T-helper 17 cell (primary cell): Measurements from ENCODE around the gene CLDN9. TPM values are rescaled to one million over a fixed set of nuclear protein-coding genes. Genes with fewer than 3 reads are reported as not detected.
A peak's percentile ranks its signal among the peaks of the same experiment; 100 is the strongest.

Source experiments
- ATAC-seq: fragments of 150-1000 bp; cut with Tn5 transposase; 2 replicates; pipeline ENCODE4 v1.10.0; 2021; ENCODE audit warnings: mild to moderate bottlenecking, moderate library complexity
- DNase-seq, 3 donors: peaks; one replicate each; pipeline versions ENCODE4 v3.0.0 to v3.0.0-alpha.2; 2020 to 2021
- H3K9me3 ChIP-seq: one replicate; pipeline ENCODE4 v1.7.0; 2013; ENCODE audit warnings: low read length, mild to moderate bottlenecking; ENCODE audit not compliant: control insufficient read depth, poor library complexity, severe bottlenecking
- H3K27ac Mint-ChIP-seq: one replicate; pipeline ENCODE4 v1.8.0; 2022; ENCODE audit warnings: mild to moderate bottlenecking, moderate library complexity, mixed read lengths
- H3K27me3 Mint-ChIP-seq: one replicate; pipeline ENCODE4 v1.8.0; 2022; ENCODE audit warnings: mixed read lengths
- H3K36me3 Mint-ChIP-seq: one replicate; pipeline ENCODE4 v1.8.0; 2022; ENCODE audit warnings: low read depth, mixed read lengths
- H3K4me1 Mint-ChIP-seq: one replicate; pipeline ENCODE4 v1.8.0; 2022; ENCODE audit warnings: mild to moderate bottlenecking, mixed read lengths
- H3K4me3 Mint-ChIP-seq: one replicate; pipeline ENCODE4 v1.8.0; 2022; ENCODE audit warnings: mild to moderate bottlenecking, moderate library complexity, mixed read lengths
- total RNA-seq, 4 donors: library from RNA in 2 of 4; stranded (reverse) in 2 of 4; gene quantifications; one replicate each; pipeline ENCODE4 v1.2.3 and lab custom pipeline; 2022 to 2026

The CLDN9 gene
- total RNA-seq, 2 donors from 2014 or later: not detected

- peak; percentile 68 for ATAC-seq
- H3K9me3 ChIP-seq: no peaks in the 10 kb centered on the region
- H3K27me3 Mint-ChIP-seq: peaks cover 10% of the 10 kb centered on the region
- DNase-seq: peak; percentile 49 to 61 (median 51)
- H3K4me3 Mint-ChIP-seq: peak overlapping the region; percentile 71
- peaks cover 3% of the 10 kb centered on the region for H3K36me3 Mint-ChIP-seq
- H3K4me1 Mint-ChIP-seq: peaks cover 13% of the 10 kb centered on the region
- no peak overlapping the region for H3K27ac Mint-ChIP-seq
These were observed 42.9 kb upstream of the CLDN9 start for GRCh38 chr16:2969545-2970521.

GRCh38 chr16:2970563-2970962, 42.2 kb upstream of the CLDN9 start:
- H3K4me1 Mint-ChIP-seq: peaks cover 13% of the 10 kb centered on the region
- peaks cover 10% of the 10 kb centered on the region for H3K27me3 Mint-ChIP-seq
- DNase-seq (no peak), ATAC-seq (no peak)
- no peaks in the 10 kb centered on the region for H3K9me3 ChIP-seq
- no peak overlapping the region for H3K27ac Mint-ChIP-seq
- peaks cover 3% of the 10 kb centered on the region for H3K36me3 Mint-ChIP-seq
- H3K4me3 Mint-ChIP-seq: peak overlapping the region; percentile 71

- ATAC-seq: no peak
- Mint-ChIP-seq H3K27me3 (peaks cover 10% of the 10 kb centered on the region), H3K36me3 (peaks cover 3% of the 10 kb centered on the region), H3K4me3 (peak overlapping the region; percentile 71), H3K4me1 (peaks cover 13% of the 10 kb centered on the region), H3K27ac (no peak overlapping the region)
- no peak for DNase-seq
- no peaks in the 10 kb centered on the region for H3K9me3 ChIP-seq
These were observed 41.4 kb upstream of the CLDN9 start for GRCh38 chr16:2971134-2971984.

GRCh38 chr16:2971985-2972784, 40.5 kb upstream of the CLDN9 start:
- peaks cover 10% of the 10 kb centered on the region for H3K27me3 Mint-ChIP-seq
- H3K4me3 Mint-ChIP-seq: no peak overlapping the region
- ATAC-seq: no peak
- DNase-seq: no peak
- no peak overlapping the region for H3K27ac Mint-ChIP-seq
- peaks cover 3% of the 10 kb centered on the region for H3K36me3 Mint-ChIP-seq
- peaks cover 13% of the 10 kb centered on the region for H3K4me1 Mint-ChIP-seq
- H3K9me3 ChIP-seq: no peaks in the 10 kb centered on the region

- no peak overlapping the region for H3K27ac Mint-ChIP-seq
- H3K4me1 Mint-ChIP-seq: peaks cover 10% of the 10 kb centered on the region
- no peaks in the 10 kb centered on the region for H3K9me3 ChIP-seq
- peaks cover 3% of the 10 kb centered on the region for H3K36me3 Mint-ChIP-seq
- peaks cover 7% of the 10 kb centered on the region for H3K27me3 Mint-ChIP-seq
- ATAC-seq: no peak
- DNase-seq: no peak
- H3K4me3 Mint-ChIP-seq: no peak overlapping the region
These were observed 39.6 kb upstream of the CLDN9 start for GRCh38 chr16:2973093-2973492.

GRCh38 chr16:2973605-2974318, 39.0 kb upstream of the CLDN9 start:
- no peaks in the 10 kb centered on the region for H3K9me3 ChIP-seq
- Mint-ChIP-seq H3K36me3 (peaks cover 3% of the 10 kb centered on the region), H3K27ac (no peak overlapping the region), H3K4me3 (no peak overlapping the region), H3K4me1 (peaks cover 4% of the 10 kb centered on the region), H3K27me3 (peaks cover under 1% of the 10 kb centered on the region)
- DNase-seq (no peak), ATAC-seq (no peak)

GRCh38 chr16:2974319-2975056, 38.2 kb upstream of the CLDN9 start:
- H3K9me3 ChIP-seq: no peaks in the 10 kb centered on the region
- Mint-ChIP-seq H3K27me3 (no peaks in the 10 kb centered on the region), H3K27ac (no peak overlapping the region), H3K36me3 (peaks cover 3% of the 10 kb centered on the region), H3K4me1 (peaks cover 4% of the 10 kb centered on the region), H3K4me3 (no peak overlapping the region)
- ATAC-seq (no peak), DNase-seq (no peak)

- peaks cover 4% of the 10 kb centered on the region for H3K4me1 Mint-ChIP-seq
- ATAC-seq (no peak), DNase-seq (no peak)
- peaks cover 3% of the 10 kb centered on the region for H3K36me3 Mint-ChIP-seq
- H3K4me3 Mint-ChIP-seq: no peak overlapping the region
- H3K9me3 ChIP-seq: no peaks in the 10 kb centered on the region
- H3K27ac Mint-ChIP-seq: no peak overlapping the region
- H3K27me3 Mint-ChIP-seq: no peaks in the 10 kb centered on the region
These were observed 37.4 kb upstream of the CLDN9 start for GRCh38 chr16:2975161-2975795.

- Mint-ChIP-seq H3K4me3 (no peak overlapping the region), H3K27ac (no peak overlapping the region), H3K36me3 (peaks cover 3% of the 10 kb centered on the region)
These were observed 36.5 kb upstream of the CLDN9 start for GRCh38 chr16:2976201-2976600.

GRCh38 chr16:2976673-2977072, 36.0 kb upstream of the CLDN9 start:
- no peaks in the 10 kb centered on the region for H3K9me3 ChIP-seq
- H3K36me3 Mint-ChIP-seq: peaks cover 3% of the 10 kb centered on the region
- no peak overlapping the region for H3K4me3 Mint-ChIP-seq
- DNase-seq: no peak
- H3K4me1 Mint-ChIP-seq: peaks cover 5% of the 10 kb centered on the region
- no peak overlapping the region for H3K27ac Mint-ChIP-seq
- no peak for ATAC-seq
- no peaks in the 10 kb centered on the region for H3K27me3 Mint-ChIP-seq

More at GRCh38 chr16:2976201-2976600, 36.5 kb upstream of the CLDN9 start:
- H3K9me3 ChIP-seq: no peaks in the 10 kb centered on the region
- DNase-seq: no peak
- ATAC-seq: no peak
- Mint-ChIP-seq H3K4me1 (peaks cover 4% of the 10 kb centered on the region), H3K27me3 (no peaks in the 10 kb centered on the region)

- Mint-ChIP-seq H3K27ac (no peak overlapping the region), H3K27me3 (no peaks in the 10 kb centered on the region), H3K4me3 (no peak overlapping the region), H3K36me3 (no peaks in the 10 kb centered on the region), H3K4me1 (peaks cover 3% of the 10 kb centered on the region)
- no peak for DNase-seq
- no peak for ATAC-seq
- no peaks in the 10 kb centered on the region for H3K9me3 ChIP-seq
These were observed 35.3 kb upstream of the CLDN9 start for GRCh38 chr16:2977440-2977839.
